Activated T-cell treated with anti-CD3 and anti-CD28 coated beads, Interleukin-2, amount 50 U/mL, for 72 hours (primary cell): ENCODE data around the gene SLC6A3. TPM values are rescaled to one million over a fixed set of nuclear protein-coding genes. Genes with fewer than 3 reads are reported as not detected.

Experiments used
- ATAC-seq, 2 donors: fragments of 150-1000 bp; cut with Tn5 transposase; replicated peaks in 1 of 2; 2 replicates each; pipeline ENCODE4 v1.10.0; 2021; ENCODE audit warnings: moderate library complexity in 2 of 2, mild to moderate bottlenecking in 1 of 2
- DNase-seq, 2 donors: peaks; one replicate each; pipeline ENCODE4 v3.0.0; 2021 to 2022; ENCODE audit warnings: mixed read lengths in 1 of 2
- H3K27ac Mint-ChIP-seq: one replicate; pipeline ENCODE4 v1.8.0; 2022; ENCODE audit warnings: mild to moderate bottlenecking, moderate library complexity, mixed read lengths
- H3K27me3 Mint-ChIP-seq: one replicate; pipeline ENCODE4 v1.8.0; 2022; ENCODE audit warnings: low read depth, mixed read lengths
- H3K36me3 Mint-ChIP-seq, 2 donors: one replicate each; pipeline ENCODE4 v1.8.0; 2022; ENCODE audit warnings: mixed read lengths in 2 of 2, mild to moderate bottlenecking in 1 of 2; ENCODE audit not compliant: insufficient read depth in 2 of 2
- H3K4me1 Mint-ChIP-seq: one replicate; pipeline ENCODE4 v1.8.0; 2022; ENCODE audit warnings: low read depth, mixed read lengths
- H3K4me3 Mint-ChIP-seq, 2 donors: one replicate each; pipeline ENCODE4 v1.8.0; 2022; ENCODE audit warnings: mild to moderate bottlenecking in 2 of 2, mixed read lengths in 2 of 2, moderate library complexity in 2 of 2
- H3K9me3 Mint-ChIP-seq, 2 donors: one replicate each; pipeline ENCODE4 v1.8.0; 2022; ENCODE audit warnings: mixed read lengths in 2 of 2
- total RNA-seq, 2 donors: library from RNA; stranded (reverse); gene quantifications; one replicate each; pipeline ENCODE4 v1.2.3, GENCODE V29; 2022

The SLC6A3 gene
- total RNA-seq, 2 donors from 2014 or later: not detected

DNA sequence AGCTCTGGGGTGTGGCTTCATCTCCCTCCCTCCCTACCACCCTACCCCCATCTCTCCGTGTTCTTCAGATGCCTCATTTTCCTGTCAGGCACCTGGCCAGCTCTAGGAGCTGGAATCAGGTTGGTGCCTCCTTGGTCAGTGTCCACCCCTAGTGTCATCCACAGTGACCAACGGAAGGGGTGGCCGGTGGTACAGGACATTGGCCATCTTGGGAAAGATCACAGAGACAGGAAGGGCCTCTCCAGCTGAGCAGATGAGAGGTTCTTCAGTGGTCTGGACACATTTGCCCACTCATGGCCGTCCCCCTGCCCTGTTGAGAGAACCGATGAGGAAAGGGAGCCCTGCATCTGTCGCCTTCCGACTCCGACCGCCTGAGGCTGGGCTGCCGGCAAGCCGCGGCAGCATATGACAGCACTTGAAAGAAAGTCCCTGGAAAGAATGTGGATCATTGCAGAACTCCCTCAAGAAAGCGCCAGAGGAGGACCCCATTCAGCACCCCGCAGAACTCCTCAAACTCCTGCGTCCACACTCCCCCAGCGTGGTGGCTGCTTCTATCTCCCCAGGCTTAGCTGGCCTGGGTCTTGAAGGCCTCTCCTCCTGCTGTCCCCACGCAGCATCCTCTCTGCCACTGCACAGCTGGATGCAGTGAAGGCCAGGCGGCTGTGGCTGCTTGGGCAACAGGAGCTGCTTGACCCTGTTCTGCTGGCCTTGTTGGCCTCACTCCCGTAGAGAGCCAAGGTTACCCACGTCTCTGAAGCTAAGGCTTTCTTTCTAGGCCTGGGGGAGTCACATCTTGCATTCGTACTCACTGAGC is 98.4 kb downstream of the SLC6A3 start:
- Mint-ChIP-seq H3K27ac (no peak overlapping the region), H3K36me3 (peaks cover 7 to 8% of the 10 kb centered on the region in 2 donors), H3K4me1 (peaks cover 26% of the 10 kb centered on the region), H3K27me3 (no peaks in the 10 kb centered on the region), H3K9me3 (no peaks in the 10 kb centered on the region), H3K4me3 (peak overlapping the region; percentile 36 to 80)
- ATAC-seq (no peak), DNase-seq (no peak)

DNA sequence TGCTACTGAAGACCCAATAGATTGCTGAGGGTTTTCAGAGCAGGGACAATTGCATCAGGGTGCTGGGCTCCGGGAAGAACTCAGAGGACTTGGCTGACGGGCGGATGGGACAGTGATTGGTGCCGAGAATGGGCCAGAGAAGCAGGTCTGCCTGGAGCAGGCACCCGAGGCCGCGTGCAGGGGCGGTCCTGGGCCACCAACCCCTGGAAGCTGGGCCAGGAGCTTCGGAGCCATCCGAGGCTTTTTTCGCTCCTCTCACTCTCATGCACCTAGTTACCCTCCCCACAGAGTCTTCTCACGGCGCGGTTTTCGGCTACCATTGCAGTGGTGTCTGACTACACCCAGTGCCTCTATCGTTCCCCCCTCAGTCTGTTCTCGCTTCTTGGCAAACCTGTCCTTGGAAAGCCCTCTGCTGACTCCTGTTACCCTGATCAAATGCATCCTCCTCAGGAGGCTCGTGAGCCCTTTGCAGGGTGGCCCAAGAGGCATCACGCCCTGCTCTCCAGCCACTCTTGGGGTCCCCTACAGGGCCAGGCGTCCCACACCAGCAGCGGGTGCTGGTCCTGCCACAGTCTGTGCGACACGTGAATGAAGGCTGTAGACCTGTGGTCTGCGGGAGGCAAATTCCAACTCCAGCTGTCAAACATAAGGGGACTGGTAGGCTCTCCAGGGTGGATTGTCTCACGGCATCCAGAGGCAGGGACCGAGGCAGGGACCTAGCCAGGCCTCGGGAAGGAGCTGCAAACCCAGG is 99.2 kb downstream of the SLC6A3 start:
- H3K4me1 Mint-ChIP-seq: peaks cover 29% of the 10 kb centered on the region
- H3K9me3 Mint-ChIP-seq: no peaks in the 10 kb centered on the region
- ATAC-seq (no peak), DNase-seq (no peak)
- H3K4me3 Mint-ChIP-seq: peak overlapping the region; percentile 80 to 82
- H3K36me3 Mint-ChIP-seq: peaks cover 10 to 14% of the 10 kb centered on the region in 2 donors
- H3K27me3 Mint-ChIP-seq: no peaks in the 10 kb centered on the region
- no peak overlapping the region for H3K27ac Mint-ChIP-seq

DNA sequence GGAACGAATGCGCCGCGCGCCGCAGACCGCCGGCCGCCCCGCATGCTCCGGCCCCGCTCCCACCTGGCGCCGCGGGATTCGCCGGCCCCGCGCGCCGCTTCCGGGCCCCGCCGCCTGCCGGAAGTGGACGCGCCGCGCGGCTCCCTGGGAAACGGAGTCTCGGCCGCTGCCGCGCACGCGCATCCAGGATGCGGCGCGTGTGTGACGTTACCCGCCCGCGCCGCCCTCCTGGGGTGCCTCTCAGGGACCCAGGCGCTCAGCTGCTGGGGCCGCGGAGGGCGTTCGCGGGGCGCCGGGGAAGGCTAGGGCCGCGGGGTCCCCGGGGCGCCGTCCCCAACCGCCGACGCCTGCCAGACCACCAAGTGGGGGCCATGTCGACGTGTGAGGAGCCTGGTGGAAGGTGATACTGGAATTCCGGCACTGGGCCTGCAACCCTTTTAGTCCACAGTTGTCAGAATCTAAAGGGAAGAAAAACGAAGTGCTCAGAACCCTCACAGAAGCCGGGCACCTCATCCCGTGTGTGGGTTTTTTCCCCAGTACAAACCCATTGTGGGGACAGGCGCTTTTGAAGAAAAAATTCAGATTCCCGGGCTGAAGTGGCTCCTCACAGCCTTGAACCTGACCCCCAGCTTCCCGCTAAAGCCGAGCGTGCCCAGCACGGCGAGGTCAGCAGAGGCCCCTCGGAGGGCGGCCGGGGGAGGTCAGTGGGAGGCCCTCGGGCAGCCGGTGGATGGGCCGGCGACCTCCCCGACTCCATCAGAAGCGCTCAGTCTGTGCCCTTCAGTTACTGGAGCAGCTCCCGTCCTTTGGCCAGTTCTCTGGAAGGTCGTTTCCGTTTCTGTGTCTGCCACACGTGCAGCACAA is 100.0 kb downstream of the SLC6A3 start, which contains the start of gene CLPTM1L:
Gene CLPTM1L (minus strand): TSS at position 125 of the 864 bp plus-strand sequence. CDS start 258 bp downstream, outside the sequence.
- Mint-ChIP-seq H3K36me3 (peaks cover 11 to 18% of the 10 kb centered on the region in 2 donors), H3K4me3 (peak within 1 kb of the TSS; percentile 88 to 97), H3K27ac (peak within 1 kb of the TSS; percentile 86), H3K4me1 (peaks cover 31% of the 10 kb centered on the region), H3K9me3 (no peaks in the 10 kb centered on the region), H3K27me3 (no peaks in the 10 kb centered on the region)
- peak; percentile 91 to 93 for DNase-seq
- ATAC-seq: peak; percentile 96 to 97

DNA sequence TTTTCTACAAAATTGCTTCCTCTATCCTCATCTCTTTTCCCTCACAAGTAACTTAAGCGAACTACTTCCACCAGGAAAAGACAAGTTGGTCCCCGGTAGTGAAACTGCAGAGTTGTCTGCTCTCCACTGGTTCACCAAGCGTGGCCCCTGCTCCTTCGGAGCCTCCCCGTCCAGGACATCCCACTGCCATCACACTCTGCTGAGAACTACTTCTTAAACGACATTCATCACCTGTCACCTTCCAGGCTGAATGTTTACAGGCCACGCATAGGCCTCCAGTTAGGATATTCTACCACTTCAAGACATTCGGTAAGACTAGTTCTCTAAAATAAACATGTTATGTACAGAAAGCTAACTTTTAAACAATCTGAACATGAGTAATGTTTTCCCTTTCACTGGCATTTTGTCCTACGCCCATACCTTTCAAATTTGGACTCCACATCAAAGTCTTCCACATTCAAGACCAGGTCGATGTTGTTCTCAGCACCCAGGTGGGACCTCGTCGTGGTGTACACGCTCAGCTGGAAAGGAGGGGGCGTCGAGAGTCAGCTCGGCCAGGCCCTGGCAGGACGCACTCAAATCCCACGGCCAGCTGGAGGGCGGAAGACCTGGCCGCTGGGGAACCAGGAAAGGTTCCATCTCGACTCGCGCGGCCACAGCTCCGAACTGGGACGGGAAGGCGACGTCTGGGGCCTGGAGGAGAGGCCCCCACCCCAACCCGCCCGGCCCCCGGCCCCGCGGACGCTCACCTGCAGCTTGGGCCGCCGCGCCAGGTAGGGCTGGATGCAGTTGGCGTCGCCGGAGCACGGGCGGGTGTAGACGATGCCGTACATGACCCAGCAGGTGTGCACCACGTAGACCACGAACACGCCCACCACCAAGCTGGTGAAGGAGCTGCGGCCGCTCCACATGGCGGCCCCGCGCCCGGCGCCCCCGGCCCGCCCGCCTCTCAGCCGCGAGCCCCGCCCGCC is 101.0 kb downstream of the SLC6A3 start:
- peak; percentile 5 to 18 for ATAC-seq
- Mint-ChIP-seq H3K4me3 (peak overlapping the region; percentile 88 to 97), H3K4me1 (peaks cover 31% of the 10 kb centered on the region), H3K9me3 (no peaks in the 10 kb centered on the region), H3K27me3 (no peaks in the 10 kb centered on the region), H3K27ac (peak overlapping the region; percentile 86), H3K36me3 (peaks cover 11 to 18% of the 10 kb centered on the region in 2 donors)
- DNase-seq: peak; percentile 17 to 25

DNA sequence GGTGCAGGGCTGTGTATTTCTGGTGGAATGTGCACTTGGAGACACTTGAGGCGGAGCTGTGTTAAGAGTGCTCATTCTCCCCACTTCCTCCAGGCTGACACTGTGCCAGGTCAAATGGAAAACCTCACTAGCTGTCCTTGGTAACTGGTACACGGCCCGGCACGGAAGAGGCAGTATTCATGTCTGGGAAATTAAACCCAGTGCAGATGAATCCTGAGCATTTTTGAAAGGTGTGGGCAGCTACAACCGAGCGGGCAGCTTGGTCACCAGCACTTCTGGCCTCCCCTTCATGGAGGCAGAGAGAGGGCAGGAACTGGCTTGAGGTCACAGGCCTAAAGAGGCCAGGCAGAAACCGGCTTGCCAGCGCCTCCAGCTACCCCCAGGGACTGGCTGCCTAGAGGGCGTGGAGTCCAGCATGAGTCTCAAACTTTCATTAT is 101.9 kb downstream of the SLC6A3 start:
- Mint-ChIP-seq H3K27ac (peak overlapping the region; percentile 40), H3K36me3 (peaks cover 11 to 18% of the 10 kb centered on the region in 2 donors), H3K27me3 (no peaks in the 10 kb centered on the region), H3K4me1 (peaks cover 31% of the 10 kb centered on the region), H3K4me3 (peak overlapping the region; percentile 68 to 88), H3K9me3 (no peaks in the 10 kb centered on the region)
- DNase-seq (no peak), ATAC-seq (no peak)

Other genes with a start within 250 kb of the SLC6A3 start
- not detected for gene SLC6A19, start 243.8 kb downstream of the SLC6A3 start, total RNA-seq
- gene SLC6A18, start 220.1 kb downstream of the SLC6A3 start, total RNA-seq: not detected
- 1 to 10 TPM; 2.5 to 5.1 TPM for gene TERT, start 150.4 kb downstream of the SLC6A3 start, total RNA-seq
- 10 to 100 TPM; 78.6 to 80.2 TPM for gene CLPTM1L, start 100.3 kb downstream of the SLC6A3 start, total RNA-seq
- 10 to 100 TPM; 31.3 to 37.7 TPM for gene LPCAT1, start 78.5 kb upstream of the SLC6A3 start, total RNA-seq